Measurements from ENCODE around the gene SLC7A4.
"Not testable (repeated sequence)": the region's sequence is repeated elsewhere in the genome, so short reads cannot be mapped to it uniquely, and the experiment has no call there.

Gene SLC7A4

GRCh38 chr22:21064917-21065864, 32.8 kb upstream of the SLC7A4 start:
- no peak for DNase-seq (ENCODE audit: low read depth in 1 of 2, low spot score in 1 of 2)

- not testable (repeated sequence) for DNase-seq (ENCODE audit: low read depth in 1 of 2, low spot score in 1 of 2)
These were observed 32.1 kb upstream of the SLC7A4 start for GRCh38 chr22:21064425-21064824.

DNA sequence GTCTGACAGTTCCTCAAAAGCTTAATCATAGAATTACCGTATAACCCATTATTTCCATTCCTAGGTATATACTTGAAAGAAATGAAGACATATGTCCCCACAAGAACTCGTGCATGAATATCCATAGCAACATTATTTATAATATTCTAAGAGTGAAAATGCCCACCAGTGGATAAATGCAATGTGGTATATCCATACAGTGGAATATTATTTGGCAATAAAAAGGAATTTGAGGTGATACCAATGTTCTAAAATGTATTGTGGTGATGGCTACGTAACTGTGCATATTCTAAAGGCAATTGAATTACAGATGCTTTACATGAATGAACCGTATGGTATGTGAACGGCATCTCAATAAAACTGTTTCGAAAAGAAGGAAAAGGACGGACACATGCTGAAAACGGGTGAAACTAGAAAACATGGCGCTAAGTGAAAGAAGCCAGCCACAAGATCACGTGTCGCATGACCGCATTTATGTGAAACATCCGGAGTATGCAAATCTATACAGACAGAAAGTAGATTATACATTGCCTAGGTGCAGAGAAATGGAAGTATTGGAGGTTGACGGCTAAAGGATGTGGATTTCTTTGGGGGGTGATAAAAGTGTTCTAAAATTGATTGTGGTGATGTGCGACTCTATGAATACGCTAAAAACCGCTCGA, 29.4 kb upstream of the SLC7A4 start:
- not testable (repeated sequence) for DNase-seq (ENCODE audit: low read depth in 1 of 2, low spot score in 1 of 2)

- not testable (repeated sequence) for DNase-seq (ENCODE audit: low read depth in 1 of 2, low spot score in 1 of 2)
These were observed 28.0 kb upstream of the SLC7A4 start for GRCh38 chr22:21060363-21060762.

DNA sequence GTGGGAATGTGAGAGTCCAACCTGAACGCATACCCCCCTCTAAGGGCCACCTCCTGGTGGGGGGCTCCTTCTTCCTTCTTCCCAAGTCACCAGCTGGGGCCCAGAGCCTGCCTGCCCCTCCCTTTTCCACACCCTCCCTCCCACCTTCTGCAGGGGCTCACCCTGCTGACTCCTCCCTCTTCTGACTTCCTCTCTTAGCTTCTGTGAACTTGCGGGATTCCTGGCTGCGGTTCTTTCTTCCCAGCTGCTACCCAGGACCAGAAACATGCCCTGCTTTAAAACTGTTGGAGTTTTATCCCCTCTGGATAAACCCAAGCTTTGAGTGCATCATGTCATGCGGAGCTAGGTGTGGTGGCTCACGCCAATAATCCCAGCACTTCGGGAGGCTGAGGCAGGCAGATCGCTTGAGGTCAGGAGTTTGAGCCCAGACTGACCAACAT, 23.5 kb upstream of the SLC7A4 start:
- no peak for DNase-seq (ENCODE audit: low read depth in 1 of 2, low spot score in 1 of 2)

DNA sequence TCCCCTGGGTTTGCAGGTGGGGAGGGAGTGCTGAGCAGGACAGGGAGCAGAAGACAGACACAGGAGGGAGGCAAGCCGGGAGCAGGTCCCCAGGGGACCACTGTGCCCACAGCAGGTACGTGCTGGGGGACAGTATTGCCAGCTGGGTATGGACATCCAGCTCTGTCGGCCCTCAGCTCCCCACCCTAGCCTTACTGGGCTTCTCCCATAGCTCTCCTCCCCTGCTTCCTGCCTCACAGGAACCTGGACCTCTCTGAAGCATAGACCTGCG, 23.1 kb upstream of the SLC7A4 start:
- no peak for DNase-seq (ENCODE audit: low read depth in 1 of 2, low spot score in 1 of 2)

GRCh38 chr22:21054714-21055563, 22.6 kb upstream of the SLC7A4 start:
- DNase-seq (ENCODE audit: low read depth in 1 of 2, low spot score in 1 of 2), result no peak

GRCh38 chr22:21054046-21054713, 21.8 kb upstream of the SLC7A4 start:
- DNase-seq (ENCODE audit: low read depth in 1 of 2, low spot score in 1 of 2), result no peak

DNA sequence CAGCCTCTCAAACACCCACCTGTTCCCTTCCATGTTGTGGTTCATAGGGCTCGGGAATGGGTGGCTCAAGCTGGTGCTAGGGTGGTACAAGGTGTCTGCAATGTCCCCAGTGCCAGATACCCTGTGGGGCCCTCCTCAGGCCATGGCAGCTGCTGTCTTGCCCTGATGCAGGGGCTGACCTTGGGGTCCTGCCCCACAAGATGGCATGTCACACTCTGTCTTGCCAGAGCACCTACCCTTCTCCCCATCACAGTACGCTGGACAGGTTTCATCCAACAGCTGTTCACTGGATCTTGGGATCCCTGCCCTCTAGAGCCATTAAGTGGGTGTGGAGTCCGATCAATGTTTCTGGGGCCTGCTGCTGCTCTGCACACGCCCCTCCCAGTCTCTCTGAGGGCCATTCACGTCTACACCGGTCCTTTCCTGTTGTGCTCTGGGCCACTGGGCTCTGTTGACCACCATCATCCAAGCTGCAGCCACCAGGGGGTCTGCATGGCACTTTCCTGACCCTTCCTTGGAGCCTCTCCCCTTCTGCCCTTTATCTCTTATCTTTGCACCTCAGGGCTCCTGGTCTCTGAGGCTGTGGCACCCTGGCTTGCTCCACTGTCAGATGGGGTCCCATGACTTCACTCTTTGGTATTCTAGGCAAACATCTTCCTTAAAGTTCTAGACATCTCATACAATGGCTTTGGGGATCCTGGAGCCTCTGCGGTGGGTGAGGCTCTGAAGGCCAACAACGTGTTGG, 20.5 kb upstream of the SLC7A4 start:
- DNase-seq (ENCODE audit: low read depth in 1 of 2, low spot score in 1 of 2), result no peak

- DNase-seq (ENCODE audit: low read depth in 1 of 2, low spot score in 1 of 2), result no peak
These were observed 19.6 kb upstream of the SLC7A4 start for GRCh38 chr22:21051831-21052400.

- DNase-seq (ENCODE audit: low read depth in 1 of 2, low spot score in 1 of 2), result no peak
These were observed 18.9 kb upstream of the SLC7A4 start for GRCh38 chr22:21051145-21051830.

DNA sequence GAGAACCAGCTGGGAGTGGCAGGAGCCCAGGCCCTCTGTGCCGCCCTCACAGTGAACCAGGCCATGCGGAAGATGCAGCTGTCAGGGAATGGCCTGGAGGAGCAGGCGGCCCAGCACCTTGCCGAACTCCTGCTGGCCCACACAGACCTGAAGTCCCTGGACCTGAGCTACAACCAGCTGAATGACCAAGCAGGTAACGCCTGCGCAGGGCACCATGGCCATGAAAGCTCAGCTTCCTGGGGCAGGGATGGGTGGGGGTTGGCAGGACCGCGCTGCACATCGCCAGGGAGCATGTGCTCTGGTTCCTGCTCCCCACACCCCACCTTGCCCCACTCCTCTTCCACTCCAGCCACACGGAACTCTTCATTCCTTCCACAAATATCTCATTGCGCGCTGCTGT, 16.6 kb upstream of the SLC7A4 start:
- not testable (repeated sequence) for DNase-seq (ENCODE audit: low read depth in 1 of 2, low spot score in 1 of 2)

DNA sequence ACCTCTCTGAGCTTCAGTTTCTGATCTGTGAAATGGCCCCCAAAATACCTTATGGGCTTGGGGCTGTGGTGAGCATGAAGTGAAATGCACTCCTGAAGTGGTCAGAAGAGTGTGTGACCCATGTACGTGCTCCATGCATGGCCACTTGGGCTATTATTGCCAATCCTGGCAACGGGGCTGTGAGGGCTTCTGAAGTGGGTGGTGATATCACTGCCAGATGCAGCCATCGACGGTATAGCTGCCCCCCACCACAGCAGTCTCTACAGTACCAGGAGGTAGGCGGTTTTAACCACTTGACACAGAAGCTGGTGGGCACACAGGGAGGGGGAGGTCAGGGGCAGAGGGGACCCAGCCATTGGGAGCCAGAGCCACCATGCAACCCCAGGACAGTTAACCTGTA, 16.1 kb upstream of the SLC7A4 start:
- DNase-seq (ENCODE audit: low read depth in 1 of 2, low spot score in 1 of 2), result not testable (repeated sequence)

DNA sequence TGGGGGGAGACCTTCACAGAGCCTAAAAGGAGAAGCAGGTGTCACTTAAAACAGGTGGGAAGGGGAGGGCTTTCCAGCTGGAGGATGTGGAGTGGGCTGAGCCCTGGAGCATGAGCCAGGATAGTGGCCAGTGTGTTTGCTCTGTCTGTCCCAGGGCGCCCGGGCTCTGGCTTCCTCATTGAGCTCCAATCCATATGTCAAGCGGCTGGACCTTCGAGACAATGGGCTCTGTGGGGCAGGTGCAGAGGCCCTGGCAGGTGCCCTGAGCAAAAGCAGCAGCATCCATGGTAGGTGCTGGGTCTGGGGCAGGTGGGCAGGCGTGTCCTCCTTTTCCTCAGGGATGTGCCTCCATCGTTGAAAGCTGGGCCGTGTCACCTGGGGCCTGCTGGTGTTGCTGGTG, 15.4 kb upstream of the SLC7A4 start:
- DNase-seq (ENCODE audit: low read depth in 1 of 2, low spot score in 1 of 2), result no peak

DNA sequence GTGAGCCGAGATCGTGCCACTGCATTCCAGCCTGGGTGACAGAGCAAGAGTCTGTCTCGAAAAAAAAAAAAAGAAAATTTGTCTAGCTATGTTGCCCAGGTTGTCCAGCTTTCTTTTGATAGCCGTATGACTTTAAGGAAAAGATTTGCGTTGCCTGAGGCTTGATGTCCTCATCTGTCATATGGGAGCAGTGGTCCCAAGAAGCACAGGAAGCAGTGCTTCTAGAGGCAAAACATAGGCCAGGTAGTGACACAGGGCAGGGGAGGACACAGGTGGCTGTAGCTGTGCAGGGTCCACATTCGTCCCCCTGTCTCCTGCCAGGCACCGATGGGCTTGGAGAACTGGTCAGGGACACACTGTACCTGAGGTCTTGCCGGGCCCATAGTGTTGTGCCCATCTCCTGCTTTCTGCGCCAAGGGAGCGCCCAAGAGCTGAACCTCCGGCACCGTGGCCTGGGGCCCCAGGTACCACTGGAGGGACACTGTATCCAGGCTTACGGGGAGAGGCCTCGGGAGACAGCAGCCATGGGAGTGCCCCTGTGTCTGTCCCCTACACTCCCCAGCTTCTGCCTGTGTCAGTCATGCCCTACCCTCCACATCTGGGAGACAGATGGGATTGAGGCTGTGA, 14.8 kb upstream of the SLC7A4 start:
- DNase-seq (ENCODE audit: low read depth in 1 of 2, low spot score in 1 of 2), result no peak

DNA sequence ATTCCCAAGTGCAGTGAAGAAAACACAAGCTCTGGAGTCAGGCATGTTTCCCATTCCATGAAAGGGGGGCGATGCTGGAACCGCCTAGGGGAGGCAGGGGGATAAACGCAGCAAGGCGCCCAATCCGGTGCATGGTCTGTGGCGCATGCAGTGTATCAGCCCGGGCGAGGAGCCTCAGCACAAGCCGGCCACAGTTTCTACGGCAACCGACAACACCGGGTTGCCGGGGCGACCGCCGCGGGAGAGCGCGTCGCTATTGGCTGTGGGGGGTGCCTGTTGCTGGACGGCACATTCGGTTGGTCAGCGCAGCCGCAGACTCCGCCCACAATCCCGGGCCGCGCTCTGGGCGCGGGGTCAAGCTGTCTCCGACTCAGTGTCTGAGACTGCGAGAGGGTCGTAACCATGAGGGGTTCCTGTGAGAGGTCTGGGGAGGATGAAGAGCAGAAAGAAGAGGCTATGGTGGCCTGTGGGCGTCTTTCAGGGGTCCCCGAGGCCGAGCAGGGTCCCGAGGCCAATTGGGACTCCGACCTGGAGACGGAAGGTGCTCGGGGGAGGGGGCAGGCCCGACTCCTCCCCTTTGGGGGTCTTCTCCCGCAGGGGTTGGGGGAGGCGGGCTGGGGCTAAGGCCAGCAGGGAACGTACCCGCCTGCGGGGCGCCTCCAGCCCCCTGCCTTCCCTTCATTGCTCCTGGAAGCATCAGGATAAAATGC, 13.4 kb upstream of the SLC7A4 start, which contains the start of gene LRRC74B:
TSS of gene LRRC74B (plus strand) at position 362 of the 710 bp plus-strand sequence. CDS start at position 403, 41 bp downstream.
- peak; percentile 26 to 59 for DNase-seq (ENCODE audit: low read depth in 1 of 2, low spot score in 1 of 2)

DNA sequence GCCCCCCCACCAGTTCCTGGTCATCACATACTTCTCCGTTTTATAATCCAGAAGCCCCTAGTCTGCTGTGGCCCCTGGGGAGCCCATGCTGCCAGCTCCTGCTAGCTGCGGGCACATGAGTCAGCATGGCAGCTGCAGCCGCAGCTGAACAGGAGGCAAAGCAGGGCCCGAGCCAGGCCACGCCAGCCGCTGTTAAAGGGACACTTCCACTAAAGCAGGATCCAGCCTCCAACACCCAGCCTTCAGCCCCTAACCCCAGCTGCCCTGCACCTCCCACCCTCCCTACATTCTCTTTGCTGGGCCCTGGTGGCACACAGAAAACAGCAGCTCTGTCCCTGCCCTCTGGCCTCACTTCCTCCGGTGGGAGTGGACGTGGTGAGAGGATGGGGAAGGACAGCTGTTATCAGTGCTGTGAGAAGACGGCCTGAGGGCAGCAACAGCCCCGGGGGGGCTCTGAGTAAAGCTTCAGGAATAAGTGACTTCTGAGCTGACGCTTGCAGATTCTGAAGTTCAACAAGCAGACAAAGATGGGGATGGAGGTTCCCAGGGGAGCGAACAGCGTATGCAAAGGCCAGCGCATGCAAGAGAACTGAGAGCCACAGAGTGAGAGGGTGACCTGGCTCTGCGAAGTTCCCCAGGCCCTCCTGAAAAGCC, 12.7 kb upstream of the SLC7A4 start:
- DNase-seq (ENCODE audit: low read depth in 1 of 2, low spot score in 1 of 2), result no peak
